Erythroblast (primary cell): ENCODE data around the gene ZNF143.

ENCODE experiments used
- DNase-seq, 2 experiments: peaks; one replicate each; lab custom pipeline; 2025; lab: John Stamatoyannopoulos, UW
- GATA1 ChIP-seq: IDR thresholded peaks from 2 replicates; pipeline ENCODE4 v1.6.1; 2011; ENCODE audit warnings: low read depth, mild to moderate bottlenecking, control low read depth, low read length, moderate library complexity
- POLR2A ChIP-seq: IDR thresholded peaks from 2 replicates; pipeline ENCODE4 v1.6.1; 2011; ENCODE audit warnings: mild to moderate bottlenecking, low read length

Gene ZNF143

DNA sequence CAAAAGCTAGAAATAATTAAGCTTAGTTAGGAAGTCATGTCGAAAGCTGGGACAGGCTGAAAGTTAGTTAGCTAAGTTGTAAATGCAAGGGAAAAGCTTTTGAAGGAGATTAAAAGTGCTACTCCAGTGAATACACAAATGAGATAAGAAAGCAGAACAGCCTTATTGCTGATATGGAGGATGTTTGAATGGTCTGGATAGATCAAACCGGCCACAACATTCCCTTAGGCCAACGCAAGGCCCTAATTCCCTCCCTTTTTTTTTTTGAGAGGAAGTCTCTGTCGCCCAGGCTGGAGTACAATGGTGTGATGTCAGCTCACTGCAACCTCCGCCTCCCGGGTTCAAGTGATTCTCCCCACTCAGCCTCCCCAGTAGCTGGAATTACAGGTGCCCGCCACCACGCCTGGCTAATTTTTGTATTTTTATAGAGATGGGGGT is 89.4 kb downstream of the ZNF143 start:
- no peak for TF ChIP-seq POLR2A
- no peak for TF ChIP-seq GATA1
- peak; percentile 35 to 59 for DNase-seq

DNA sequence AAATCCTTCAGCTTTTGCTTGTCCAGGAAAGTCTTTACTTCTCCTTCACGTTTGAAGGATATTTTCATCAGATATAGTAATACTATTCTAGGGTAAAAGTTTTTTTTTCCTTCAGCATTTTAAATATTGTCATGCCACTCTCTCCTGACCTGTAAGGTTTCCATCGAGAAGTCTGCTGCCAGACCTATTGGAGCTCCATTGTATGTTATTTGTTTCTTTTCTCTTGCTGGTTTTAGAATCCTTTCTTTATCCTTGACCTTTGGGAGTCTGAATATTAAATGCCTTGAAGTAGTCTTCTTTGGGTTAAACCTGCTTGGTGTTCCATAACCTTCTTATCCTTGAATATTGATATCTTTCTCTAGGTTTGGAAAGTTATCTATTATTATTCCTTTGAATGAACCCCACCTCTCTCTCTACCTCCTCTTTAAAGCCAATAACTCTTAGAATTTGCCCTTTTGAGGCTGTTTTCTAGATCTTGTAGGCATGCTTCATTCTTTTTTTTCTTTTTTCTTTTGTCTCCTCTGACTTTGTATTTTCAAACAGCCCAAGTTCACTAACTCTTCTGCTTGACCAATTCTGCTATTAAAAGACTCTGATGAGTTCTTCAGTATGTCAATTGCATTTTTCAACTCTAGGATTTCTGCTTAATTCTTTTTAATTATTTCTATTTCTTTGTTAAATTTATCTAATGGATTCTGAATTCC is 100.6 kb downstream of the ZNF143 start:
- TF ChIP-seq GATA1 (no peak), POLR2A (no peak)
- no peak for DNase-seq

DNA sequence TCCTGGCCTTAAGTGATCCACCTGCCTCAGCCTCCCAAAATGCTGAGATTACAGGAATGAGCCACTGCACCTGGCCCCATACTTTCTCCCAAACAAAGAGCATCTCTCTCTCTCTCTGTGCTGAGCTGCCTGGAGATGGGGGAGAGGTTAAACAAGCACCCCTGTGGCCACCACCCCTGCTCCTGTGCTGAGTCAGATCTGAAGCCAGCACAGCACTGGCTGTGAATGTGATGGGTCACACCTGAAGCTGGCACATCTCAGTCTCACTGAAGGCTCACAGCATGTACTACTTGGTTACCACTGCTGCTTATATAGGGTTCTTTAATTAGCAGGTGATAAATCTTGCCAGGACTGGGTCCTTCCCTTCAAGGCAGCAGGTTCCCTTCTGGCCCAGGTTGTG is 101.9 kb downstream of the ZNF143 start:
- TF ChIP-seq POLR2A (no peak), GATA1 (no peak)
- peak in 1 of 2 experiments; percentile 46 for DNase-seq

DNA sequence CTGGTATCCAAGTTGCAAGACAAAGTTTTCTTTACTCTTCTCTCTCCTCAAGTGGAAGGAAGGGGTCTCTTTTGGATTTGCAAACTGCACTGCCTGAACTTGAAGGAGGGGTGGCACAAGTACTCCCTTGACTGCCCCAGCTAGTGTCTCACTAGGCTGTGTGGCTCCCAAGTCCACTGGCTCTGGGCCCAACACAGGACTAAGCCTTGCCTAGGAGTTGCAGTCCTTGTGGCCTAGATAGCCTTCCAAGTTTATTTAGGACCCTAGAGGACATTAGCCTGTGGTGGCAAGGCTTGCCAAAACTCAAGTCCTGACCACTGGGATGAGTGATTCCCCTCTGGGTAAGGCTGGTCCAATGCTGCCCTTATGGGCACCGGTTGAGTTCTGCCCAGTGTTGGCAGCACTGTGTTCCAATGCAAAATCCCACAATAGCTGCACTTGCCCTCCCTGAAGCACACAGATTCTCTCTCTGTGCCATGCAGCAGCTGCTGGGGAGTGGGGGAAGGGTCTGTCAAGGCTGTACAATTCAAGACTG is 102.5 kb downstream of the ZNF143 start:
- DNase-seq, result no peak
- TF ChIP-seq POLR2A (no peak), GATA1 (no peak)

DNA sequence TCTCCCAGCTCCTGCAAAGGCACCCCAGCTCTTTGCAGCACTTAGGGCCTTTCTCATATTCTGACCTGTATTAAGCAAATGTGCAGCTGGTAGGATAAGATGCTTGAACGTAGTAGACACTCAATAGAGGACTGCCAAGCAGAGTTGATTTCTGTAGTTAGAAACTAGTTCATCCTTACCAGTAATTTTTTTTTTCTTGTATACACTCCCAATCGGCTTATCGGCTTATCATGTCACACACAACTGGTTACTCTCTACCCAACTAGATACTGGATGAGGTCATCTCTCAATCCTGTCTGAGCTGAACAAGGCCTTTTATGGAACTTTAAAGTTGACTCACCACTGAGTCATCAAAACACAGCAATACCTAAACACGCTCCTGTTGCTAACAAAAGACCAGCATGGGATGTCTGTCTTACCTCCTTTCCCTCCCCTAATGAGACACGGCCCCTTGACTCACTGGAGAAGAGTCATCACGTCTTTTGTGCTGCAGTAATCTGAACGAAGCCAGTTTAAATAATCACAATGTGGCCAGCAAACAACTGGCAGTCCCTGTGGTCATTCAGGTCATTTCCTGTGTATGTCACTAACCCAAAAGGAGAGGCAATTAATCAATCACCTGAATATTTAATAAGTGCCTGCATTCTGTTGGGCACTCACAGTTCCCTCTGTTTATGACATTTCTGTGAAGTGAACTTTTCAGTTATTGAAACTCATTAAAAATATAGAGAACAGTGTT is 105.2 kb downstream of the ZNF143 start:
- TF ChIP-seq GATA1 (no peak), POLR2A (peak; percentile 75)
- peak; percentile 96 to 99 for DNase-seq

DNA sequence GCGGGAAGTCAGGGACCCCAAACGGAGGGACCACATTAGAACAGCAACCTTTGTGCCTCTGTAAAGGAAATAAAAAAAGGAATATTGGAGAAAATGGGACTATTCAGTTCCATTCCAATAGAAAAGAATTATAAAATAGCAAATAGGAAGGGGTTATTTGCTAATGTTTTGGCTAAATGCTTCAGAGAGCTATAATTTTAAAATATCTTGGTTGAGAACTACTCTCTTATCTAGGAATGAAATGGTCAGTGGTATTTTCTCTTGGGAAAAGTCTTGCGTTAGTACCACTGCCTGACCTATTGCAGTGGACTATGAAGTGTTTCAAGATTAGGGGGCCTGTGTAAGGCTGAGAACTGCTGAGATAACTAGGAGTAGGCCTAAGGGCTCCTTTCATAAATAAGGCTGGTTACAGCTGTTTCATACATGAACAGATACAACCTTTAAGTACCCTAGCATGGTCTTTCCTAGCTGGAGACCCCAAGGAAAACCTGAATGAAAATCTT is 105.8 kb downstream of the ZNF143 start:
- peak; percentile 61 to 71 for DNase-seq

DNA sequence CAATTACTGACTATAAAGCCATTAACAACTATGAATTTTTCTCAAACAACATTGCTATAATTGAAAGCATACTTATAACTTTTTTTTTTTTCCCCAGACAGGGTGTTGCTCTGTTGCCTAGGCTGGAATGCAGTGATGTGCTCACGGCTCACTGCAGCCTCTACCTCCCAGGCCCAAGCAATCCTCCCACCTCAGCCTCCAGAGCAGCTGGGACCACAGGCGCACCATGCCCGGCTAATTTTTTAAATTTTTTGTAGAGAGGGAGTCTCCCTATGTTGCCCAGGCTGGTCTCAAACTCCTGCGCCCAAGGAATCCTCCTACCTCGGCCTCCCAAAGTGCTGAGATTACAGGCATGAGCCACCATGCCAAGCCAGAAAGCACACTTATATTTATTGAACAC is 106.6 kb downstream of the ZNF143 start:
- TF ChIP-seq GATA1, result no peak
- TF ChIP-seq POLR2A, result no peak
- no peak for DNase-seq

More for the DNA sequence above, 105.8 kb downstream of the ZNF143 start:
- TF ChIP-seq POLR2A (no peak), GATA1 (no peak)

DNA sequence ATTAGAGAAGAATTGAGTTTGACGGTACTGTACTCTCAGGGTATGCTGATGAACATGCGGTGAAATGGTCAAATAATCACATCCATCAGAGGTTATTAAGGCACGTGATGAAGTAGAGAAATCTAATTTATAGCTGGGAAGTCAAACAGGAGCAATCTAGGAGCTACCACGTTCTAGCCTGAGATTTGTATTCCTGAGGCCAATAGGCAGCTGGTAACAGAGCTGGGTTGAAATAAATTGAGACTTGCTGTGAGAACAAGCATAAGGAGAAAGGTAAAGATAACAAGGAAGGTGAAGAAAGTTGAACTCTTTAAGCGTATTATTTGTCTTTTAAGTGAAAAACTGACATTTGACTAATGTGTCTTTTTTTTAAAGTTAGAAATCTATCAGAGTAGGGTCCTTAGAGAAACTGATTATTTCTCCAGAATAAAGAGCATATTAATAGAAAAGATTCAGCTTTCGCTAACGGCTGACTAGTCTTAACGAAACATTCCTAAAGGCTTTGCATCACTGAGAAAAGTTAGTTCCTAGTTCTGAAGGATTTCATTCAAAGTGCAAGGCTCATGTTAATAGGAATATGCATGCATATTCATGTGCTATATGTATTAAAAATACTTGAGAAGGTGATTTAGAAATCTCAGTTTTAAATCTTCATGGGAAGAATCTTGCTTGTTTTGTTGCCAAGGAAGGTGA is 107.5 kb downstream of the ZNF143 start:
- TF ChIP-seq GATA1 (no peak), POLR2A (no peak)
- DNase-seq, result no peak

DNA sequence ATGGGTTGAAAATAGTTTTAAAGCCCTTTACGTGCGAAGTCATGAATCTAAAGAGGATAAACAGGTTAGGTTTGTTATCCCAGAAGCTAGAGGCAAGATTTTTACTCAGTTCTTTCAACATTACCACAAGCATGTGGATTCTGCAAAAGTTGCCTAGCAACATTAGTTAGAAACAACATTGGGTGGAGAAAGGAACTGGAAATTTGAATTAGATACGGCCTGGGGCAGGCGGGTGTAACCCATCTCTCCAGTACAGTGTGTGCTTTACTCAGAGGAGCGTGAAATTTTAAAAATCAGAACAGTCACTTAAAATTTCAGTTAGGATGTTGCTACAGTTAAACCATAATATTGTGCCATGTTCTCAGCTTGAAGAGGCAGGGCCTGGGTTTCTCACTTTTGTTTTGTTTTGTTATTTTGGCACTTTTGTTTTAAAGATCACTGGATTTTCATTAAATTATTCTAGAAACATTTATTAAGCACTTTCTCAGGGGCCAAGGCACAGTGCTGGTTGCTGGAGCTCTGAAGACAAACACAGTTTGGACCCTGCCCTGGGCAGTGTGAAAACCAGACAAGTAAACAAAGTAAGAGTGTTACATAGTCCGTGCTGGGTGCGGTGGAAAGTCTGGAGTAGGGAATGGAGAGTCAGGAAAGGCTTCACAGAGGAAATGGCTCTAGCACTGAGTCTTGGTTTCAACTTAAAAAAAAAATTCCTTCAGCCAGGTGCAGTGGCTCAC is 108.2 kb downstream of the ZNF143 start:
- DNase-seq, result peak; percentile 70 to 71
- TF ChIP-seq POLR2A (no peak), GATA1 (no peak)

DNA sequence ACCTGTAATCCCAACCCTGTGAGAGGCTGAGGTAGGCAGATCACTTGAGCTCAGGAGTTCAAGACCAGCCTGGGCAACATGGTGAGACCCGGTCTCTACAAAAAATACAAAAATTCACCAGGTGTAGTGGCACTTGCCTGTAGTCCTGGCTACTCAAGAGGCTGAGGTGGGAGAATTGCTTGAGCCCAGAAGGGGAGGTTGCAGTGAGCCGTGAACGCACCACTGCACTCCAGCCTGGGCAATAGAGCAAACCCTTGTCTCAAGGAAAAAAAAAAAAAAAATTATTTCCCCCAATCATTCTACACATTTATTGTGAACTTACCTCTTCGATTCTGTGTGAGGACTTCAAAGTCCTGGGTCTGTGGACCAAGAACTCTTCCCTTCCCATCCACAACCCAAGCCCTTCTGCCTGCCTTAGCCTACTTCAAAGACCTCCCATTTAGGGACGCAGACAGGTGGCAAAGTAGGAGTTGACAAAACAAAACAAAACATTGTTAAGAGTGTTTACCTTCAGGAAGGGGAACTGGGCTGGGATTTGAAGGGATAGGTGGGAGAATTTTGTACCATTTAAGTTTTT is 108.9 kb downstream of the ZNF143 start:
- no peak for TF ChIP-seq POLR2A
- no peak for TF ChIP-seq GATA1
- DNase-seq, result no peak

DNA sequence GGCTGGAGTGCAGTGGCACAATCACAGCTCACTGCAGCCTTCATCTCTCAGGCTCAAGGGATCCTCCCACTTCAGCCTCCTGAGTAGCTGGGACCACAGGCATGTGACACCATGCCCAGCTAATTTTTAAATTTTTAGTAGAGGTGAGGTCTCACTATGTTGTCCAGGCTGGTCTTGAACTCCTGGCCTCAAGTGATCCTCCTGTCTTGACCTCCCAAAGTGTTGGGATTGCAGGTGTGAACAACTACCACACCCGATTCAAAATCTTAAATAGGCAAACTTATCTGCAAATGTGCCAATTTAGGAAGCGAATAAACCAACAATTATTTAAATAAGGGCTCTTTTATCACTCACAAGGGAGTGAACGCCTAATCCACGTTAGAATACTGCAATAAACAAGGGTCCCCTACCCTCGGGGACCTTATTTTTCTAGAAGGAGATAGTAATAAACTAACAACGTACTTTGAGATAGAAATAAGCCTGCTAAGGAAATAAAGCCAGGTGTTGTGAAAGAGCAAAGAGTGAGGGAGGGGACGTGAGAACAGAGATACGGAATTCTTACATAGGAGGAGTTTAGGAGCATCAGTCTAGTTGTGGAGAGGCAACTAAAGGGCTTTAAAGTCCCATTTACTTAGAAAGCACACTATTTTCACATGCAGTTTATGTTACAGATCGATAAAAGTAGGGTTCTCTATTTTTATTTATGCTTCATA is 109.7 kb downstream of the ZNF143 start:
- TF ChIP-seq GATA1, result no peak
- no peak for TF ChIP-seq POLR2A
- no peak for DNase-seq

DNA sequence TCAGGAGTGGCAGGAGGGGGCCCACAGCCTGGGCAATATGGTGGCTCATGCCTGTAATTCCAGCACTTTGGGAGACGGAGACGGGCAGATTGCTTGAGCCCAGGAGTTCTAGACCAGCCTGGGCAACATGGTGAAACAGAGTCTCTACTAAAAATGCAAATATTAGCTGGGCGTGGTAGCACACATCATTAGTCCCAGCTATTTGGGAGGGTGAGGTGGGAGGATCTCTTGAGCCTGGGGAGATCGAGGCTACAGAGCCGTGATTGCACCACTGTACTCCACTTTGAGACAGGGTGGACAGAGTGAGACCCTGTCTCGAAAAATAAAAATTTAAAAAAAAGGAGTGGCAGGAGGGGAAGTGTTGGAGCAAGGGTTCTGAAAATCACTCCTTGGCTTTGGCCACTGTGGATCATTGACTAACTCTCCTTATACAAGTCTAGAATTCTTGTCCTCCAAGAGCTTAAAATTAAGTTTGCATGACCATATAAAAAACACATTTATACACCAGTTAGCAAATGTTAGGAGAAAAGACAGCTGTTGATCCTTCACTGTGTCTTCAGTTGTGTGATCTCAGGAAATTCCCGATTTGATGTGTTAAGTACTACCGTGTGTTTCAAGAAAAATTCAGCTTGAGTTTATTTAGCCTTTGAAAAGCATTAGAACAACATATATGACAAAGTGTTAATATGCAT is 110.4 kb downstream of the ZNF143 start:
- no peak for TF ChIP-seq GATA1
- no peak for TF ChIP-seq POLR2A
- no peak for DNase-seq
